HG03565 (cell line): ENCODE data around the gene ATG3.
A peak's percentile ranks its signal among the peaks of the same experiment; 100 is the strongest.
"Not testable (repeated sequence)": the region's sequence is repeated elsewhere in the genome, so short reads cannot be mapped to it uniquely, and the experiment has no call there.

Experiments
- ATAC-seq: cut with Tn5 transposase; IDR thresholded peaks from one replicate; pipeline ENCODE4 v1.9.1; 2021; ENCODE audit warnings: mild to moderate bottlenecking, moderate library complexity; ENCODE audit not compliant: unreplicated experiment

The ATG3 gene

DNA sequence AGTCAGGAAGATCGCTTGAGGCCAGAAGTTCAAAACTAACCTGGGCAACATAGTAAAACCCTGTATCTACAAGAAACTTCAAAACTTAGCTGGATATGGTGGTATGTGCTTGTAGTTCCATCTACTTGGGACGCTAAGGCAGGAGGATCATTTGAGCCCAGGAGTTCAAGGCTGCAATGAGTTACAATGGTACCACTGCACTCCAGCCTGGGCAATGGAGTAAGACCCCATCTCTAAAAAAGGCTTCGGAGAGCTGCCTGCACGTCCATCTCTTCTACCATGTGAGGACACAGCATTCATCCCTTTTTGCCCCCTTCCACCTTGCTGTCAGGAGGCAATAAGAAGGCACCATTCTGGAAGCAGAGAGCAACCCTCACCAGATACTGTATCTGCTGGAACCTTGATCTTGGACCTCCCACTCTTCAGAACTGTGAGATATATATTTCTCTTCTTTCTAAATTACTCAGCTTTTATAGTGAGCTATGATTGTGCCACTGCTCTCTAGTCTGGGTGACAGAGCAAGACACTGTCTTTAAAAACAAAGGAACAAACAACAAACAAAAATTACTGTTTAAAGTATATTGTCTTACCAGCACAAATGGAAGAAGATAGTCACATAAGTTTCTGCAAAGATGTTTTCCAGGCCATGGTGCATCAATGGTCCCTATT is 58.3 kb downstream of the ATG3 start:
- ATAC-seq = no peak

DNA sequence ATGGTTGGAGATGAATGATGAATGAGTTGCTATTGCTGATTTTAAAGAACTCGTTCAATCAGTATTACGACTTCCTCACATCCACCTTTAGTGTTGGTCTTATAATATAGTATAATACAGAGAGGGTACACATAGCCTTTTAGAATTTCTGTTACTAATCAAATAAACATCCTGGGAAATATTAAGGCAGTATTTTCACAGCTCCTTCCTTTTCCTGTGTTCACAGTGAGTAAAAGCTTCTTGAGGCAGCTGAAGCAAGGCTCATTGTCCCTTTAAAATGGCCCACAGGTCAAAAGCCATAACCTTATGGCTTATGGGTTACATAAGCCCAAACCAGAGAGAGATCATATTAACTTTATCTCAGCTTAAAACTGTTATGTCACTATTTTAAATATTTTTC is 61.1 kb downstream of the ATG3 start:
- no peak for ATAC-seq

DNA sequence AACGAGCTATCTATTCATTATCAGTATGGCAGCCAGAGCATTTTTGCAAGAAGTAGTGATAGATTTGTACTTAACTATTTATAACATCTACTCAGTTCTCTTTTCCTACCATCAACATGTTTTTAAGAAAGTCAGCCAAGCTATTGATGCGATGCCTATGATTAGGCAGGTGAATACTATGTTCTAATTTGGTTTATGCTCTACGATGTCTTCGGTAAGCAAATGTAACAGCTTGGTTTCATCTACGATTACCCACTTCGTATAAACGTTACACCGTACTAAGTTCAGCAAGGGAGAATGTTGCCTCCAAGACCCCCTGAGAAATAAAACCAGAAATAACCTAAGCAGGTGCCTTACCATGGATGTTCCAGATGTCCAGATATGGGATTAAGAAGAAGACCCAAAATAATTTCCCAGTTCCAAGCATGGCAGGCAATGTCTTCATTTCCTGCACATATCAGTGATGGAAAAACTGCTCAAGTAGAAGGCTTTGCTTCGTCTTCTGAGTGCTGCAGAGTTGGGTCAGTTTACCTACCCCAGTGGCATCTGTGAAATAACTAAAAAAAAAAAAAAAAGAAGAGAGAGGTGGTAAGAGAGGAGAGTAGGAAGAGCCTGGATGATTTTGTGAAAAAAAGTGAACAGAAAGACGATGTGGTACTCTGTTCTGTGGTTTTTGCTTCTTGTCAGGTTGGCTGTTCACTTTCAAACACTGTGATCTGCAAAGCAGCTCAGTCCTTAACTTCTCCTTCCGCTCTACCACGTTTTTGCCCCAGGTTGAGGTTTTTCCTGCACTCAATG is 62.6 kb downstream of the ATG3 start, which contains the start of gene BTLA:
Gene BTLA (minus strand): TSS at position 559 of the 798 bp plus-strand sequence. CDS start 114 bp downstream, at position 445.
- ATAC-seq = peak; percentile 56

DNA sequence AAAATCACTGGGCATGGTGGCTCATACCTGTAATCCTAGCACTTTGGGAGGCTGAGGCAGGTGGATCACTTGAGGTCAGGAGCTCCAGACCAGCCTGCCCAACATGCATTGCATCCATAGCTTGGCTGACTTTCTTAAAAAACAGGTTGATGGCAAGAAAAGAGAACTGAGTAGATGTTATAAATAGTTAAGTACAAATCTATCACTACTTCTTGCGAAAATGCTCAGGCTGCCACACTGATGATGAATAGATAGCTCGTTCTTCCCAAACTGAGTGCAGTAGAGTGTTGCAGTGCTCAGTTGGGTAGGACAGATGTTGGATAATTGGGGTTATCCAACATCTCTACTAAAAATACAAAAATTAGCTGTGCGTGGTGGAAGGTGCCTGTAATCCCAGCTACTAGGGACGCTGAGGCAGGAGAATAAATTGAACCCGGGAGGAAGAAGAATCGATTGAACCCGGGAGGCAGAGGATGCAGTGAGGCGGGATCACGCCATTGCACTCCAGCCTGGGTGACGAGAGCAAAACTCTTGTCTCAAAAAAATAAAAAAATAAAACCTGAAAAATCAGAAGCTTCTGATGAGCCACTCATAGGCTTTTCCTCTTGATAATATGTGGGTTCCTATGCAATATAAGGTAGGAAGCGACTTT is 63.7 kb downstream of the ATG3 start:
- ATAC-seq = no peak

DNA sequence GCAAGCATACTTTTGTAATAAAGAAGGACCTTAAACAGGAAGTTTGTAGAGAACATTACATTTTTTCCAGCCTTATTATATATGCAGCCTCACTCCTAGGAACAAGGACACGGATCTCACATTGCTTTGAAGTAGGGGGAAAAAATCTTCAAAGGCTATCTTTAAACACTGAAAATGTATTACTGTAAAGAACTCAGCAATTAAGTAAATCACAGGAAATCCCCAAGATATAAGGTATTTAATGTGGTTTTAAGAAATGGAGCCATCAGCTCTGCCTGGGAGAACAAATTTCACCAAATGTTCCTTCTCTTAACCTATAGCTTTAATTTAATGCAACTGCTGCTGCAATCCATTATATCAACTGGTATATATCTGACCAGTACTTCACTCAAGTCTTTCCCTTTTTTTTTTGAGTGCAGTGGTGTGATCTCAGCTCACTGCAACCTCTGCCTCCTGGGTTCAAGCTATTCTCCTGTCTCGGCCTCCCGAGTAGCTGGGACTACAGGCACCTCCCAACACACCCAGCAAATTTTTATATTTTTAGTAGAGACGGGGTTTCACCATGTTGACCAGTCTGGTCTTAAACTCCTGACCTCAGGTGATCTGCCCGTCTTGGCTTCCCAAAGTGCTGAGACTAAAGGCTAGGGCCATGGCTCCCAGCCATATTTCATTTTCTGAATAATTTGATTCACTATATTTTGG is 65.2 kb downstream of the ATG3 start:
- ATAC-seq = no peak

DNA sequence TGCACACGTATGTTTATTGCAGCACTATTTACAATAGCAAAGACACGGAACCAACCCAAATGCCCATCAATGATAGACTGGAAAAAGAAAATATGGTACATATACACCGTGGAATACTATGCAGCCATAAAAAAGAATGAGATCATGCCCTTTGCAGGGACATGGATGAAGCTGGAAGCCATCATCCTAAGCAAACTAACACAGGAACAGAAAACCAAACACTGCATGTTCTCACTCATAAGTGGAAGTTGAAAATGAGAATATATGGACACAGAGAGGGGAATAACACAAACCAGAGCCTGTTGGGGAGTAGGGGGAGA is 67.4 kb downstream of the ATG3 start:
- ATAC-seq = not testable (repeated sequence)

DNA sequence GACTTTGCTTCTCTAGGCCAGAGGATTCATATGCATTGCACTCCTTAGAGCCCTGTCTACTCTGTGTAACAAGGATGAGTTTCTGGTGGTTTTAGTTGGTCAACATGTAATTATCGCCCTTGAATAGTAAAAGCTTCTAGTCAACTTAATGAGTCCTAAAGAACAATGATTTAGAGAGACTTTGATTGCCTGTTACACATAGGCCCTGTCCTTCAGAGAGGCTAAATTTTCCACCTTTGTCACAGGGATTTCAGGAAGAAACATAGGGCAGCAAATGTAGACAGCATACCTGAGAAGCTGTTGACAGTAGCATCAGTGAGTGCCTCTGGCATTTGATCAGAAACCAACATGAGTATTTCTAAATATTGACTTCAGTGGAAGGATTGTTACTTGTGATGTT is 69.6 kb downstream of the ATG3 start:
- no peak for ATAC-seq

DNA sequence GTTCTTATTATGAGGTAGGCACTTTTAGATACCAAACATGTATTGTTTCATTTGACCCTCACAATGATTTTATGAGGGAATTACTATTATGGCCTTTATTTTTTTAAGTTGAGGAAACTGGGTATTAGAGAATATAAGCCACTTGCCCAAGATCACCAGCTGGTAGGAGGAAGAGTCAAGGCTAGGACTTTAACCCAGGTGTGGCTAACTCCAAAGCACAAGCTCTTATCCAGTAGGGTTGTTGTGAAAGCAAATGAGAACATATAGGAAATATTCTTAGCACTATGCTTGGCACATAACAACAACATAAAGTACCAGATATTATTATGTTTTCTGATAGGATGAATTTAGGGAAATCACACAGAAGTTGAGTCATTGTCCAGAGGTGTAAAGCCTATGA is 70.4 kb downstream of the ATG3 start:
- ATAC-seq = no peak

DNA sequence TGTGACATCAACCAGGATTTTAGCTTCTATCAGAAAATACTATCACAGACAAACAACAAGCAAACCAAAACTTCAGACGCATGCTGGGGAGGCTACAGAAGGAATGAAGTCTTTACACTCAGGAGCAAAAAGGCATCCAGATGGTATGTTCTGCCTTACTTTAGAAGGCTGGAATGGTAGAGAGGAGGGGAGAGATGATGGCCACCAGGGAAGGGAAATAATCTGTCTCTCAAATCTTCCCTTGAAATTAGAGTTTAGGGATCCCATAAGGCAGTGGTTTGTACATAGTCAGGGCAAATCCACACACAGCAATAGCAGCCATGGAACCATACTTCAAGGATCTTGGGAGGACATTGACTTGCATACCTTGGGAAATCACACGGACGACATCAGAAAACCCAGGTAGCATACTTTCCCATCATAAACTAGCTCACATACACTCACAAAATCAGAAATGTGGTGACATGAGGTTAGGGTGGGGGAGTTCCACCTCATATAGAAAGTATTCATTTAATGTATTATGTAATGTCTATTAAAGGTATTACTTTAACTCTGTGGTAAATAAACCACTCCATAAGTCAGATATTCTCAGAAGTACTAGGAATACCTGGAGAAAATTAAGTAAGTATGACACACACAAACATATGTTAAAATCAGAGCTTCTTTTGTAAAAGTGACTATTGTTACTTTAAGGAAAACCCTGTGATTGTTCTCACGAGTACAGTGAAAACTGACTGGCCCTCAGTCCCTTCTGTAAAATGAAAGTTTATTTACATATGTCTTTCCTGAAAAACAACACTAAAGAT is 71.9 kb downstream of the ATG3 start:
- peak; percentile 58 for ATAC-seq

DNA sequence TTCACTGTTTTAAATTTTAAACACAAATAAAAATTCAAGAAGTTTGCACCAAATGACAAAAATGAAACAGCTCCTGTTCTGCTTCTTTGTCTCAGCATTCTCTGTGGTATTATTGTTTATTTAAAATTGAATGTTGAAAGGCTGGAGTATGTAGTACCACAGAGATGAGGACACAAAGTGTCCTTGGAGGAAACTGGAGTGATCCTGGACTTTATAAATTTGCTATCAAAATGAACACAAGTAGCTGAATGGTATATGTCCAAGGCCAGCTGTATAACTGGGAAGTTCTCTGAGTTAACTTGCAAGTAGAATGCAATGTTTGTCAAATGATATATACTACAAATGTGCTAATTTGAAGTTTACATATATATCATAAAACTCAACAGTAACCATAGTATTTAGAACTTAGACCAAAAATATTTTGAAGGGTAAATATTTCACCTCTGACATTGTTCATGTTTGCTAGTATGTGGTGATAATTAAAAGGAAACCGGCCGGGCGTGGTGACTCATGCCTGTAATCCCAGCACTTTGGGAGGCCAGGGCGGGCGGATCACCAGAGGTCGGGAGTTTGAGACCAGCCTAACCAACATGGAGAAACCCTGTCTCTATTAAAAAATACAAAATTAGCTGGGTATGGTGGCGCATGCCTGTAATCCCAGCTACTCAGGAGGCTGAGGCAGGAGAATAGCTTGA is 74.8 kb downstream of the ATG3 start:
- ATAC-seq = no peak

DNA sequence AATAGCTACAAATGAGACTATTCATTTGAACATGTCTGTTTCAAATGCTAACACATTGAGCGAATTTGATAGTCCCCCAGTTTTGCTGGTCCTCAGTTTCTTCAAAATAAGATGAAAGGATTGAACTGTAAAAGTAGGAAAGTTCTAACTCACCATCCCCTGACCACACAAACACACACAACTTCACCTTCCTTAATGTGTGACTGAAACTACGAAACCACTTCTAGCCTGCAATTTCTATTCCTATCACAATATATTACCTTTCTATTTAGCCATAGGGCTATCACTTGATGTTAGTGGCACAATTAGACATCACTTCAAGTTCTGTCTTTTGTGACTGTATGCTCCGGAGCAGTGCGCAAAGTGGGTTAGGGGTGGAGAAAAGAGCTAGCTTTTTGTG is 77.4 kb downstream of the ATG3 start:
- no peak for ATAC-seq

DNA sequence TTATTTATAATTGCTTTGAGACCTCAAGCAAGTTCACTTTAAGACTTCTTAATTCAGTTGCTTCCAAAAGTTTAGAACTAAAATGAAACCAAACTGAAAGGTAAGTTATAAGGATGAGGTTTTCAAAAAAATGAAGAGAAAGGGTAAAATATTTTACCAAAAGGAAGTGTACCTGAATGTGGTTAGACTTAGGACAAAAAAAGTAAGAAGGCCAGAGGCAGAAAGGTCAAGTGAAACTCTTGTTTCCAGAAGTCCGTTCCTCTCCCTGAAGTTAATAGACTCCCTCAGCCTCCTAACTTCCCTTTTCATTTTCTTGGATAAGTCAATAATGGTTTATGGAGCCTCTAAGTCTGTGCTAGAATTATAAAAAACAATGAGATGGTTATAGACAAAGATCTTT is 79.1 kb downstream of the ATG3 start:
- ATAC-seq = no peak
